Measurements from ENCODE around the gene NTM. TPM values are rescaled to one million over a fixed set of nuclear protein-coding genes. Genes with fewer than 3 reads are reported as not detected.

Gene NTM
- total and polyA plus RNA-seq, 2 donors from 2014 or later: 0.92 to 10.3 TPM

GRCh38 chr11:131914361-131914774, 544.0 kb downstream of the NTM start:
- no peak overlapping the region for H3K27ac ChIP-seq (ENCODE audit: low read depth in 2 of 2, low read length in 2 of 2)
- DNase-seq: no peak
- no peak for TF ChIP-seq CTCF (IDR thresholded peaks at IDR 0.05; ENCODE audit: borderline replicate concordance, extremely low read depth, insufficient read depth)
- no peaks in the 10 kb centered on the region for H3K9me3 ChIP-seq (ENCODE audit: control insufficient read depth in 2 of 3, insufficient read depth in 1 of 3, low read length in 3 of 3)
- H3K36me3 ChIP-seq (ENCODE audit: control insufficient read depth in 2 of 3, insufficient read depth in 3 of 3, low read length in 3 of 3): no peaks in the 10 kb centered on the region
- no peak overlapping the region for H3K4me3 ChIP-seq (ENCODE audit: low read length in 3 of 3)
- no peak for FAIRE-seq
- peaks cover 0 to 2% (median 0%) of the 10 kb centered on the region in 3 donors for H3K4me1 ChIP-seq (ENCODE audit: control insufficient read depth in 2 of 3, insufficient read depth in 2 of 3, low read depth in 1 of 3, low read length in 3 of 3)
- H3K9ac ChIP-seq (ENCODE audit: low read length in 3 of 3): no peak overlapping the region
- intact Hi-C loops (cut with DNase I): no loop called here
- H3K27me3 ChIP-seq (ENCODE audit: control insufficient read depth, insufficient read depth, low read length): no peaks in the 10 kb centered on the region

GRCh38 chr11:131916638-131917037, 546.2 kb downstream of the NTM start:
- no peaks in the 10 kb centered on the region for H3K36me3 ChIP-seq (ENCODE audit: control insufficient read depth in 2 of 3, insufficient read depth in 3 of 3, low read length in 3 of 3)
- no peak for FAIRE-seq
- no peak overlapping the region for H3K9ac ChIP-seq (ENCODE audit: low read length in 3 of 3)
- no peaks in the 10 kb centered on the region for H3K9me3 ChIP-seq (ENCODE audit: control insufficient read depth in 2 of 3, insufficient read depth in 1 of 3, low read length in 3 of 3)
- no peak overlapping the region for H3K27ac ChIP-seq (ENCODE audit: low read depth in 2 of 2, low read length in 2 of 2)
- intact Hi-C loops (cut with DNase I): no loop called here
- H3K4me1 ChIP-seq (ENCODE audit: control insufficient read depth in 2 of 3, insufficient read depth in 2 of 3, low read depth in 1 of 3, low read length in 3 of 3): no peaks in the 10 kb centered on the region
- no peaks in the 10 kb centered on the region for H3K27me3 ChIP-seq (ENCODE audit: control insufficient read depth, insufficient read depth, low read length)
- no peak for TF ChIP-seq CTCF (IDR thresholded peaks at IDR 0.05; ENCODE audit: borderline replicate concordance, extremely low read depth, insufficient read depth)
- peak in 3 of 5 donors; percentile 41 to 89 (median 59) for DNase-seq
- H3K4me3 ChIP-seq (ENCODE audit: low read length in 3 of 3): no peak overlapping the region

GRCh38 chr11:131917634-131918384, 547.4 kb downstream of the NTM start:
- no peak for TF ChIP-seq CTCF (IDR thresholded peaks at IDR 0.05; ENCODE audit: borderline replicate concordance, extremely low read depth, insufficient read depth)
- H3K9ac ChIP-seq (ENCODE audit: low read length in 3 of 3): no peak overlapping the region
- intact Hi-C loops (cut with DNase I): no loop called here
- DNase-seq: no peak
- no peak overlapping the region for H3K27ac ChIP-seq (ENCODE audit: low read depth in 2 of 2, low read length in 2 of 2)
- H3K9me3 ChIP-seq (ENCODE audit: control insufficient read depth in 2 of 3, insufficient read depth in 1 of 3, low read length in 3 of 3): no peaks in the 10 kb centered on the region
- H3K27me3 ChIP-seq (ENCODE audit: control insufficient read depth, insufficient read depth, low read length): no peaks in the 10 kb centered on the region
- no peak for FAIRE-seq
- no peak overlapping the region for H3K4me3 ChIP-seq (ENCODE audit: low read length in 3 of 3)
- H3K36me3 ChIP-seq (ENCODE audit: control insufficient read depth in 2 of 3, insufficient read depth in 3 of 3, low read length in 3 of 3): no peaks in the 10 kb centered on the region
- H3K4me1 ChIP-seq (ENCODE audit: control insufficient read depth in 2 of 3, insufficient read depth in 2 of 3, low read depth in 1 of 3, low read length in 3 of 3): no peaks in the 10 kb centered on the region
